Body of pancreas (tissue), 4 donors: ENCODE results near the gene WSB1.

Source experiments
- POLR2A ChIP-seq, 3 donors: fragments of 450-650 bp; IDR thresholded peaks; one replicate each; pipeline ENCODE4 v1.6.1; 2016; ENCODE audit warnings: antibody characterized with exemption in 3 of 3, mild to moderate bottlenecking in 2 of 3
- TF ChIP-seq, protein P1 (sequence below), 7 experiments: fragments of 450-650 bp in 4 of 7; fragments of 200-600 bp in 3 of 7; sonication (generic) in 3 of 7; IDR thresholded peaks; one replicate each; pipeline ENCODE4 v1.5.1; 2016 to 2019; ENCODE audit warnings: antibody characterized with exemption in 7 of 7

DNA sequence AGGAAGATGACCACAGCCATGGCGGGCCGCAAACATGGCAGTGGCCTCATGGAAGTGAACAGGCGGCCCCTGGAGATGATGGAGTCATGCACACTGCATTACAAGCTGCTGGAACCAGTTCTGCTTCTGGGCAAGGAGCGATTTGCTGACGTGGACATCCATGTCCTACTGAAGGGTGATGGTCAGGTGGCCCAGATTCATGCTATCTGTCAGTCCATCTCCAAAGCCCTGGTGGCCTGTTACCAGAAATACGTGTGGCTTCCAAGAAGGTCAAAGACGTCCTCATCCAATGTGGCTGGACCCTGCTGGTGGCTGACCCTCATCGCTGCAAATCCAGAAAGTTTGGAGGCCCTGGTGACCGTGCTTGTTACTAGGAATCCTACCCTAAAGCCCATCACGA, 13.4 kb upstream of the WSB1 start:
- TF ChIP-seq, protein P1, sequence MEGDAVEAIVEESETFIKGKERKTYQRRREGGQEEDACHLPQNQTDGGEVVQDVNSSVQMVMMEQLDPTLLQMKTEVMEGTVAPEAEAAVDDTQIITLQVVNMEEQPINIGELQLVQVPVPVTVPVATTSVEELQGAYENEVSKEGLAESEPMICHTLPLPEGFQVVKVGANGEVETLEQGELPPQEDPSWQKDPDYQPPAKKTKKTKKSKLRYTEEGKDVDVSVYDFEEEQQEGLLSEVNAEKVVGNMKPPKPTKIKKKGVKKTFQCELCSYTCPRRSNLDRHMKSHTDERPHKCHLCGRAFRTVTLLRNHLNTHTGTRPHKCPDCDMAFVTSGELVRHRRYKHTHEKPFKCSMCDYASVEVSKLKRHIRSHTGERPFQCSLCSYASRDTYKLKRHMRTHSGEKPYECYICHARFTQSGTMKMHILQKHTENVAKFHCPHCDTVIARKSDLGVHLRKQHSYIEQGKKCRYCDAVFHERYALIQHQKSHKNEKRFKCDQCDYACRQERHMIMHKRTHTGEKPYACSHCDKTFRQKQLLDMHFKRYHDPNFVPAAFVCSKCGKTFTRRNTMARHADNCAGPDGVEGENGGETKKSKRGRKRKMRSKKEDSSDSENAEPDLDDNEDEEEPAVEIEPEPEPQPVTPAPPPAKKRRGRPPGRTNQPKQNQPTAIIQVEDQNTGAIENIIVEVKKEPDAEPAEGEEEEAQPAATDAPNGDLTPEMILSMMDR (IDR thresholded peaks at IDR 0.05): no peak
- TF ChIP-seq POLR2A (IDR thresholded peaks at IDR 0.05): no peak
